Globus pallidus (tissue), 1 donor: Measurements from ENCODE around the gene LARGE1.
"Not testable (repeated sequence)": the region's sequence is repeated elsewhere in the genome, so short reads cannot be mapped to it uniquely, and the experiment has no call there.

Source experiments
- DNase-seq: peaks from one replicate; pipeline ENCODE4 v3.0.0-alpha.2; 2015; ENCODE audit warnings: low spot score

LARGE1 gene

GRCh38 chr22:33474587-33474986 is 445.7 kb downstream of the LARGE1 start:
- DNase-seq = no peak

GRCh38 chr22:33472462-33473344 is 447.6 kb downstream of the LARGE1 start:
- no peak for DNase-seq

DNA sequence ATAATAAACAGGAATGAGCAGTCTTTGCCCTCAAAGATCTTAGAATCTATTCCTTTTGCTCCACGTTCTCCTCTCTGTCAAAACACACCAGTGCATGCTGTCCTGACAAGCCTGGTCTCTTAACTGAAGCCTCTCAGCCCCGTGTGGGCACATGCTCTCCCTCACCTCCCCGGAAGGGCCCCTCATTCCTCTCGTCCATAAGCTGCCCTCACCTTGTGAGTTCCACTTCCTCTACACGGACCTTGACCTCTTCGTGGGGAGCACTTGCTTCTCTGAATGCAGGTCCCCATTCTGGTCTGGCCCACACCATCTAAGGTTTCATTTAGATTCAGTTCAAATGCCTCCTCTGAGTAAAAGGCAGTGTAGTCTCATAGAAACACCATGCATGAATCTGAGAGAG is 449.8 kb downstream of the LARGE1 start:
- DNase-seq = no peak

GRCh38 chr22:33467620-33468095 is 452.6 kb downstream of the LARGE1 start:
- DNase-seq = no peak

GRCh38 chr22:33467080-33467479 is 453.2 kb downstream of the LARGE1 start:
- DNase-seq = no peak

- no peak for DNase-seq
Observed at GRCh38 chr22:33465554-33465953, 454.7 kb downstream of the LARGE1 start.

DNA sequence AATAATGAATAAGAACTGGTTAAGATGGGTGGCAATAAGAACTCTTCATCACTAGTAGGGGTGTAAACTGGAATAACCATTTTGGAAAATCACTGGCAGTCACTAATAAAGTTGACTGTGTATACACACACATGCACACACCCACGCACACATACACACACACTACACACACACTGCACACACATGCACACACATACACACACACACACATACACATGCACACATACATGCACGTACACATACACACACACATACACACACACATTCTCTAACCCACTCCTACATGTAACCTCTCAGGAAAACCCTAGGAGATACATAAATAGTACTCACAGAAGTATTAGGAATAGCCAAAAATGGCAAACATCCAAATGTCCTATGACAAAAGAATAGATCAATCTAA is 455.6 kb downstream of the LARGE1 start:
- DNase-seq = no peak

DNA sequence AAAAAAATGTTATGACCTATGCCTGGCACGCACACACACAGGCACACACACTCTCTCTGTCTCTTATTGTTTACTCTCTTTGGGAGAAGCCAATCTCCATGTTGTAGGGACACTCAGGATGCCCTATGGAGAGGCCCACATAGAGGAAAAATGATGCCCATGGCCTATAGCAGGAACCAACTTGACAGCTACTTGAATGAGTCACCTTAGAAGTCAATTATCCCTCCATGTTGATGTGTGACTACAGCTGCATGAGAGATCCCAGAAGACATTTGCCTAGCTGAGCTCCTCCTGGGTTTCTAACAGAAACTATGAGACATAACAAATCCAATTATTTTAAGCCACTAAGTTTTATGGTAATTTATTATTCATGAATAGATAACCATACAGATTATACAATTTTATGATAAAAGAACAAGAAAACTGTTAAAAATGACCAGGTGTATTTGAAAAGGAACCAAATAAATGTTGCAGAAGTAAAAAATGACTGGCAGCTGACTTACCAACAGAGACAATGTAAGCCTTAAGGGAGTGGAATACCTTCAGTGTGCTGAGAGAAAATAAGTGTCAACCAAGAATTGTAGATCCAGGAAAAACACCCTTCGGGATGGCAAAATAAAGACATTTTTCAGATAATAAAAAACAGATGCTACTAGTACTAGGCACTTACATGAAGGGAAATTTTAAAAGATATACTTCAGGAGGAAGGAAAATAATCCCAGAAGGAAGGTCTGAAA is 458.4 kb downstream of the LARGE1 start:
- DNase-seq = no peak

DNA sequence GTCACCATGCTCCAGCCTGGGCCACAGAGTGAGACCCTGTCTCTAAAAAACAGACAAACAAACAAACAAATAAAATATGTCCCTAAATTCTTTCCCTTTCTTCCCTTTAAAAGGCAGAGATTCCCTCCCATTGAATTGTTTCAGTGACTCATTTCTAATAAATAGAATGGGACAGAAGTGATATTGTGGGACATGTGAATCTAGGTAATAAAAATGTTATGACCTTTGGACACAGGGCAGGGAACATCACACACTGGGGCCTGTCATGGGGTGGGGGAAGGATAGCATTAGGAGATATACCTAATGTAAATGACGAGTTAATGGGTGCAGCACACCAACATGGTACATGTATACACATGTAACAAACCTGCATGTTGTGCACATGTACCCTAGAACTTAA is 459.0 kb downstream of the LARGE1 start:
- DNase-seq = not testable (repeated sequence)

GRCh38 chr22:33459137-33459536 is 461.1 kb downstream of the LARGE1 start:
- no peak for DNase-seq

GRCh38 chr22:33456511-33456910 is 463.8 kb downstream of the LARGE1 start:
- DNase-seq = no peak

DNA sequence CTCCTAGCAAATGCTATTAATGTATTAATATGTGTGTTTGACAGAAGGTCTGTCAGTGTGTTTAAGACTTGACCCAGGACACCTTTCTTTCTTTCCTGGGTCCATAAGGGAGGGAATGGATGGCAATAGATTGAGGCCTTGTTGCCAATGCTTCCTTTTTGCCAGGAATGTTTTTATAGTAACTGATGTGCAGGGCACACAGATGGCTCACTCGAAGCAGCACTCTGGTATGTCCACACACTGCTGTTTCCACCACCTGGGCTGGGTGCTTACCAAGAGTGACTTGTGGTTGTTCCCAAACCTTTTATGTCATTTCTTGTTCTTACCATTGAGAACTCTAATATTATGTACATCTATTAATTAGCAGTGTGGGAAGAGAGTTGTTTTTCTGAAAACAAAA is 465.2 kb downstream of the LARGE1 start:
- DNase-seq = no peak

- DNase-seq = no peak
Observed at GRCh38 chr22:33451866-33452469, 468.3 kb downstream of the LARGE1 start.

DNA sequence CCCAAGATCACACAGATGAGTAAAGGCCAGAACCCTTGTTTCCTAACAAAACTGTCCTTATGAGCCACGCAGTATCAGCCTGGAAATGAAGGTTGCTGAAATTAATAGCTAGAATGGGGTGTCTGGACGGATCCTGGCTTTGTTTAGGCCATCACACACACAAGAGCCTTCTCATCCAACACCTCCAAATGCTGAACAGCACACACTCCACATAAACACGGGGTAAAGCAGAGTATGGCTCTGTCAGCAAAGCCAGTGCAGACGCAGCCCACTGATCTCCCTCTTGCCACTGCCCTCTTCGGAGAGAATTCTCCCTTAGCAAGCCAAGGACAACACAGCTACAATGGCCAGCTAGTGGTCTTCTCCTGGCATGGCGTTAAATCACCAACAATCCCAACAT is 469.5 kb downstream of the LARGE1 start:
- no peak for DNase-seq

- DNase-seq = no peak
Observed at GRCh38 chr22:33447733-33448132, 472.5 kb downstream of the LARGE1 start.

- DNase-seq = no peak
Observed at GRCh38 chr22:33443683-33444082, 476.6 kb downstream of the LARGE1 start.

GRCh38 chr22:33440756-33441155 is 479.5 kb downstream of the LARGE1 start:
- no peak for DNase-seq

GRCh38 chr22:33438273-33438672 is 482.0 kb downstream of the LARGE1 start:
- no peak for DNase-seq

- no peak for DNase-seq
Observed at GRCh38 chr22:33431300-33431699, 489.0 kb downstream of the LARGE1 start.

GRCh38 chr22:33429281-33429680 is 491.0 kb downstream of the LARGE1 start:
- no peak for DNase-seq

GRCh38 chr22:33427461-33427860 is 492.8 kb downstream of the LARGE1 start:
- DNase-seq = no peak

- no peak for DNase-seq
Observed at GRCh38 chr22:33426451-33426850, 493.8 kb downstream of the LARGE1 start.

GRCh38 chr22:33421859-33422258 is 498.4 kb downstream of the LARGE1 start:
- no peak for DNase-seq
